GM18499 (cell line): ENCODE results near the gene PTCD3.

Experiments
- ATAC-seq: cut with Tn5 transposase; IDR thresholded peaks from one replicate; pipeline ENCODE4 v1.9.1; 2021; ENCODE audit warnings: moderate number of reproducible peaks; ENCODE audit not compliant: insufficient read depth, unreplicated experiment

The PTCD3 gene

GRCh38 chr2:86105969-86106945 lies at the start of gene PTCD3:
Gene PTCD3 (plus strand): TSS chr2:86106235. CDS start chr2:86106248, 13 bp downstream.
- peak; percentile 75 for ATAC-seq

DNA sequence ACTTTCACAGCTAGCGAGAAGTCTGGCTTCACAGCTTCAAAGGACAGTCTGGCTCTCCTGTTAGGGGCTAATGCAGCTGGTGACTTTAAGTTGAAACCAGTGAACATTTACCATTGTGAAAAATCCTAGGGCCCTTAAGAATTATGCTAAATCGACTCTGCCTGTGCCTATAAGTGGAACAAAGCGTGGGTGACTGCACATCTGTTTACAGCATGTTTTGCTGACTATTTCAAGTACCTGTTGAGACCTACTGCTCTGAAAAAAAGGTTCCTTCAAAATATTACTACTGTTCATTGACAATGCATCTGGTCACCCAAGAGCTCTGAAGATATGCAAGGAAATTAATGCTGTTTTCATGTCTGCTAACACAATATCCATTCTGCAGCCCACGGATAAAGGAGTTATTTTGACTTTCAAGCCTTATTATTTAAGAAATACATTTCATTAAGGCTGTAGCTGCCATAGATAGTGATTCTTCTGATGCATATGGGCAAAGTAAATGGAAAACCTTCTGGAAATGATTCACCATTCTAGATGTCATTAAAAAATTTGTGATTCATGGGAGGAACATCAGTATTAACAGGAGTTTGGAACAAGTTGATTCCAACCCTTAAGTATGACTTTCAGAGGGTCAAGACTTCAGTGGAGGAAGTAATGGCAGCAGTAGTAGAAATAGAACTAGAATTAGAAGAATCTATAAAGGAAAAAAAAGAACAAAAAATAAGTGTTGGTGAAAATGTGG lies 49.3 kb upstream of the PTCD3 start:
- no peak for ATAC-seq

DNA sequence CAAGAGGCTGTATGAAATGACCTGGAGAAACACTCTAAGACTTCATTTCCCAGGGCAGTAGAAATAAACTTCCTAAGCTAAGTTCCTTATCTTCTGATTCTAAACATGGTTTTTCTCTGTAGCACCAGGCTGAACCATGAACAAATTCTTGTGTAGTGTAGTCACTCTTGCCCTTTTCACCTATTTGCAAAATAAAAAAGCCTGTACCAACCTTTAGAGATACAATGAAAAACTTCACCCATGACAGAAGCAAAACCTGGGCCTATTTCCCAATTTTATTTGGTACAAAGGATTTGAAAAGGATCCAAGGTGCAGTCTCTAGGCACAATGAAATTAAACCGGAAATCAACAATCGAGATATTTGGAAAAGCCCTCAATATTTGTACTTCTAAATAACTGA lies 44.0 kb upstream of the PTCD3 start:
- no peak for ATAC-seq

- ATAC-seq: no peak
These were observed 42.0 kb upstream of the PTCD3 start for GRCh38 chr2:86064006-86064405.

GRCh38 chr2:86065512-86065911 lies 40.5 kb upstream of the PTCD3 start:
- no peak for ATAC-seq

DNA sequence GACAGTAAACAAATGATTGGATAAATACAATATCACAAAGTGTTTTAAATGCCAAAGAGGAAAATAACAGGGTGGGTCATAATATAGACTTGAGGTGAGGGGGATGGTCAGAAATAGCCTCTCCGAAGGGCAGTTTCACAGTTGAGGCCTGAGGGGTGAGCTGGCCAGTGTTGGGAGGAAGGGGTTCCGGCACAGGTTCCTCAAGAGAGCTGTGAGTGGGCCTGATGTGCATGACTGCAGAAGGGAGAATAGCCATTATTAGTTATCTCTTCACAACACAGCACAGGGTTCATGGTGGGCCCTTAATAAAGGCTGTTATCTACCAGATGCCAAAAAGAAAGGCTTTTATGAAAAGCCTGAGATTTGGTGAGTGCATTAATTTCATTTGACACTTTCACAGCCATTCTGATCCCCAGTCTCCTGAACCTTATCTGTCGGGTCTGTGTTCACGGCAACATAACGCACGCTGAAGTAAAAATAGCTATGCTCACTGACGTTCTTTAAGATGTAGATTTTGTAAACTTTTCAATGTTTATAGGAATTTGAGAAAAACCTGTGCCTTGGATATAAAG lies 39.9 kb upstream of the PTCD3 start:
- ATAC-seq: no peak

DNA sequence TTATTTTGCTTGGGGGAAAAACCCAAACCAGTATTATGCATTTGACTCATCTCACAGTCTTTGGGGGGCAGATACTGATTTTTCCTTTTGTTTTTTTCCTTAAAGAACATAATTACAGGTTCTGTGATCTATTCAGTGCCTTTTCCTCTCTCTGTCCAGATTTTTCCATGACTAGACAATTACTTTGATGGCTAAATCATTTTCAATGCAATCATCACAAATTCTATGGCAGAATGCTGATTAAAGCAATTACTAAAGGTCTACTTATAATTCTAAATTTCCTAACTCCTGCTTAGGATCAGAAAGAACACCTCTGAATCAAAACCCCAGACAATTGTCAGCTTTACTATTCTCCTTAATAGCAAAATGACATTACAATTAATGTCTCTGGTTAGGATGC lies 39.1 kb upstream of the PTCD3 start:
- no peak for ATAC-seq

GRCh38 chr2:86068136-86068588 lies 37.9 kb upstream of the PTCD3 start:
- no peak for ATAC-seq

DNA sequence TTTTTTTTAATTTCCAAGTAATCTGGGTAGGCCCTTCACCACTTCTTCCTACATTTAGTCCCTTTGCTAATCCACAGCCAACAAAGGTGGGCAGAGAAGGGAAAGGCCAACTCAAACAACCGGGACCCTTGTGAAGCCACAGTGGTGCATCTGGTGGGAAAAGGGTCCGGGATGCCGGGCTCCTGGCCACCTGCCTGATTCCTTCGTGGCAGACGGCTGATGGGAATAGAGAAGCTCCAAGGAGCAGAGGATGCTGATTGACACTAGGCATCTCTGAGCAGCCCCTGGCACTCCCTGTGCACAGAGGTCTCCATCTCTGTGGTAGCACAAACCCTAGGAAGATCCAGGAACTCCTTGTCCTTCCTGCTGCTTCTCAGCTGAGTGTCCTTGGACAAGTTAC lies 37.4 kb upstream of the PTCD3 start:
- ATAC-seq: no peak

DNA sequence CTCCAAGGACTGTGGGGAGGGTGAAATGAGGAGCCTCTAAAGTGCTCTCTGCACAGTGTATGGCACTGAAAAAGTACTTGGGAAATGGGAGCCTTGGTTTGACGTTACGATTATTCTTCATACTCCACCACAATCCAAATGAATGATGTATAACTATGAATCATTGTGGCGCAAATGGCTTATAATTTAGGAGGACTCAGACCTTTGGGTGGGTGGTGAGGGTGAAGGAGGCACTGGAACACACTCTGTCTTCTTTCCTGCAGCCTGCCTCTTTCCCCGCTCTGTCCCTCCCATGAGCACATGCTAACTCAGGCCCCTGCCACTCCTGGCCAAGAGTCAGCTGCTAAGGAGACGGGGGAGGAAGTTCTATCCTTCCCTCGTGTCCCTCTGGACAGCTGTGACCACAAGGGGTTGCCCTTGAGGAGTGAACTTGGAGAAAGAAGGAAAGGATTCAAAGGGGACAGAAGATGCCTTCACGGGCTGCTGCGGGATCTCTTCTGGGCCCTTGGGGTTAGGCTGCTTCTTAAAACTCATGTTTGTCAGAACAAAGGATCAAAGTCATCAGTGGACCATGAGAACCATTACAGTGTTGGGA lies 36.8 kb upstream of the PTCD3 start:
- ATAC-seq: no peak

DNA sequence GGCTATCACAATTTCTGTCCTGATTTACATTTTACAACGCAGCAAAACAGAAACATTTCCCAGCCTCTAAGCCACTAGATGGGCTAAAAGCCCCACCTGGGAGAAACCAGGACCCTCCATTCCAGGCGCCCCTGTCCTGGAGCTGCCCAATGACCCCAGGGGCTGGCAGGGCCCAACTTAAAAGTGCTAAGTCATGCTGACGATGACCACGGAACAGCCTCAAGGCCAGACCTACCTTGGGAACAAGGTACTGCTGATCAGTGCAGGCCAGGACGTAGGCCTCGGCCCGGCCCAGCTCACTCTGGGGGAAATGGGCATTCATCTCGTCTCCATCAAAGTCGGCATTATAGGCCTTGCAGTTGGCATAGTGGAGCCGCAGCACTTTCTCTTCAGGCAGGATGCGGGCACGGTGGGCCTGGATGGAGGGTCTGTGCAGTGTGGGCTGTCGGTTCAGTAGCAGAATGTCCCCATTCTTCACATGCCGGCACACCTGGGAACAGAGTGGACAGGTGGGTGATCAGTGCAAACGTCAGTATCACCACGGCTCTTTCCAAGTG lies 36.2 kb upstream of the PTCD3 start:
- no peak for ATAC-seq

DNA sequence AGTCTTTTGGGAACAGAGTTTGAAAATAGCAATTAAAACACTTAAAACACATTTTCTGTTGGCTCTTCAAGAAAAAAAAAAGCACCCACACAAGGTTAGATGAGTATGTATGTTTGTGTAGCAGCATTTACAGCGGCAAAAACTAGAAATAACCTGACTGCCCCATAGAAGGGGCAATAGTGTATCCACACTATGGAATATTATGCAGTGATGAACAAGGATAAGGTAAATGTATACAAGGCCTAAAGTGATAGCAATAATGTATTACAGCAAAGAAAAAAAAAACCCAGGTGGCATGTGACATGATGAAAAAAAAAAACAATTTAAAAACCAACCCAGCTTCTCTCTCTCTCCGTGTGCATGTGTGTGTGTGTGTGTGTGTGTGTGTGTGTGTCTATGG lies 35.2 kb upstream of the PTCD3 start:
- ATAC-seq: no peak

GRCh38 chr2:86072271-86072858 lies 33.7 kb upstream of the PTCD3 start:
- no peak for ATAC-seq

DNA sequence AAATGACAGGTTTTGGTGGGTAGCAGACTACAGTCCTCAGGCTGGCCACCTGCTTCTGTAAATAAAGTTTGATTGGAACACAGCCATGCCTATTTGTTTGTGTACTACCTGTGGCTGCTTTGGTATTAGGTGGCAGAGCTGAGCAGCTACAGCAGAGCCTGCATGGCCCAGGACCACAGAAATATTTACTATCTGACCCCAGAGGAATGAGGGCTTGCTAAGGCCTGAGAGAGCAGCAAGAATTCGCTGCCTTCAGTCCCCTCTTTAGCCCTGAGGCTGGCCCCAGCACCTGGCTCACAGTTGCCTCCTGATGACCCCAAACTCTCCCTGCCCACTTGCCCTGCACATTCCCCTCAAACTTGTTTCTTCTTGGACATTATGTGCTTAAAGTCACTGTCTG lies 32.8 kb upstream of the PTCD3 start:
- no peak for ATAC-seq

GRCh38 chr2:86074256-86074655 lies 31.8 kb upstream of the PTCD3 start:
- no peak for ATAC-seq

- no peak for ATAC-seq
These were observed 31.2 kb upstream of the PTCD3 start for GRCh38 chr2:86074811-86075210.

- ATAC-seq: no peak
These were observed 30.1 kb upstream of the PTCD3 start for GRCh38 chr2:86075886-86076285.

GRCh38 chr2:86078774-86079545 lies 27.1 kb upstream of the PTCD3 start:
- no peak for ATAC-seq
